Gastrocnemius medialis (tissue), 4 donors: ENCODE results near the gene AADACL3. TPM values are rescaled to one million over a fixed set of nuclear protein-coding genes. Genes with fewer than 3 reads are reported as not detected.

ENCODE experiments used
- ATAC-seq, 2 donors: fragments of 150-250 bp; one replicate each; pipeline ENCODE4 v1.9.1; 2016
- DNase-seq, 2 donors: peaks; one replicate each; pipeline ENCODE4 v3.0.0-alpha.2; 2019
- H3K27ac ChIP-seq, 4 donors: fragments of 200-600 bp; sonication (generic); 1 replicate in 1 of 4; 2 replicates in 3 of 4; pipeline ENCODE4 v1.5.1; 2016 to 2018; ENCODE audit warnings: mild to moderate bottlenecking in 2 of 4, moderate library complexity in 1 of 4
- H3K27me3 ChIP-seq, 3 donors: fragments of 200-600 bp; sonication (generic) in 2 of 3; 1 replicate in 1 of 3; 2 replicates in 2 of 3; pipeline versions ENCODE4 v1.5.1 to v1.6.0; 2016 to 2019; ENCODE audit warnings: mild to moderate bottlenecking in 1 of 3, moderate library complexity in 1 of 3
- H3K36me3 ChIP-seq, 2 donors: fragments of 200-600 bp; sonication (generic) in 1 of 2; one replicate each; pipeline ENCODE4 v1.5.1; 2017 to 2018
- H3K4me1 ChIP-seq, 2 donors: fragments of 200-600 bp; sonication (generic) in 1 of 2; one replicate each; pipeline ENCODE4 v1.5.1; 2016 to 2017; ENCODE audit warnings: mild to moderate bottlenecking in 2 of 2
- H3K4me3 ChIP-seq, 4 donors: fragments of 200-600 bp; sonication (generic) in 3 of 4; 1 replicate in 1 of 4; 2 replicates in 3 of 4; pipeline ENCODE4 v1.5.1; 2016 to 2019; ENCODE audit warnings: mild to moderate bottlenecking in 2 of 4
- H3K9me3 ChIP-seq, 3 donors: fragments of 200-600 bp; sonication (generic) in 2 of 3; 1 replicate in 1 of 3; 2 replicates in 2 of 3; pipeline ENCODE4 v1.5.1; 2016 to 2019
- POLR2A ChIP-seq, 2 donors: fragments of 450-650 bp; IDR thresholded peaks; one replicate each; pipeline ENCODE4 v1.6.1; 2017; ENCODE audit warnings: antibody characterized with exemption in 2 of 2, mild to moderate bottlenecking in 2 of 2, moderate library complexity in 2 of 2
- in situ Hi-C, 4 donors: fragments of 200-750 bp; cut with MboI; loops; one replicate each; pipeline versions ENCODE4 v1.15.0 to v1.8.0; 2017; ENCODE audit warnings: low sequenced_read_pairs in 4 of 4
- intact Hi-C: fragments of 100-400 bp; cut with DNase I; formaldehyde crosslinking; loops from one replicate; pipeline ENCODE4 v1.15.1; 2023; ENCODE audit warnings: low total_unique reads
- total RNA-seq, 4 donors: library from RNA; depleted of rRNA; stranded (reverse); fragments of >200 nt; gene quantifications; one replicate each; pipeline versions ENCODE4 v1.1.0 to v1.2.3, GENCODE V29; 2016
- TF ChIP-seq, protein P1 (sequence below), 5 experiments: fragments of 450-650 bp in 3 of 5; fragments of 200-600 bp in 2 of 5; sonication (generic) in 2 of 5; IDR thresholded peaks in 4 of 5; conservative IDR thresholded peaks in 1 of 5; 1 replicate in 4 of 5; 2 replicates in 1 of 5; pipeline ENCODE4 v1.5.1; 2016 to 2019; ENCODE audit warnings: antibody characterized with exemption in 5 of 5, mild to moderate bottlenecking in 3 of 5, moderate library complexity in 3 of 5

AADACL3 gene
- total RNA-seq, 4 donors from 2014 or later, result not detected

DNA sequence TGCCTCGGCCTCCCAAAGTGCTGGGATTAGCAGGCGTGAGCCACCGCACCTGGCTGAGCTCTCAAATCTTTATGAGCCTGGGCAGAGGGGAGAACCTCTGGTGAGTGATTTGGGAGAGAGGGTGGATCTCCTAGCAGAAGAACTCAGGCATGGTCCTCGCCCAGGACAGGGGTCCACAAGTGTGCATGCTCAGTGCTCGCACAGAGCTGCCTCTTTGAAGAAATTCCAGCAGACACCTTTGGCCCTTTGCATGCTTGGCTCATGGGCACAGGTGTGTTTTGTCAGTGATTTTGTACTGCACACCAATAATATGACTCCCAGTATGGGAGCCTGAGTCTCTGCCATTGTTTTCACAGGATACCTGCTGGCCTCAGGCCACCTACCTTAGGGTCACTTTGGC, 45.9 kb downstream of the AADACL3 start:
- no peak overlapping the region for H3K4me3 ChIP-seq
- H3K27me3 ChIP-seq, result peaks cover 0 to under 1% (median 0%) of the 10 kb centered on the region in 3 donors
- no peaks in the 10 kb centered on the region for H3K9me3 ChIP-seq
- H3K36me3 ChIP-seq, result no peaks in the 10 kb centered on the region
- intact Hi-C loops (no loop called here), in situ Hi-C loops (no loop called here)
- no peaks in the 10 kb centered on the region for H3K4me1 ChIP-seq
- no peak for ATAC-seq
- no peak overlapping the region for H3K27ac ChIP-seq
- no peak for DNase-seq
- no peak for TF ChIP-seq POLR2A (IDR thresholded peaks at IDR 0.05)
- TF ChIP-seq, protein P1, sequence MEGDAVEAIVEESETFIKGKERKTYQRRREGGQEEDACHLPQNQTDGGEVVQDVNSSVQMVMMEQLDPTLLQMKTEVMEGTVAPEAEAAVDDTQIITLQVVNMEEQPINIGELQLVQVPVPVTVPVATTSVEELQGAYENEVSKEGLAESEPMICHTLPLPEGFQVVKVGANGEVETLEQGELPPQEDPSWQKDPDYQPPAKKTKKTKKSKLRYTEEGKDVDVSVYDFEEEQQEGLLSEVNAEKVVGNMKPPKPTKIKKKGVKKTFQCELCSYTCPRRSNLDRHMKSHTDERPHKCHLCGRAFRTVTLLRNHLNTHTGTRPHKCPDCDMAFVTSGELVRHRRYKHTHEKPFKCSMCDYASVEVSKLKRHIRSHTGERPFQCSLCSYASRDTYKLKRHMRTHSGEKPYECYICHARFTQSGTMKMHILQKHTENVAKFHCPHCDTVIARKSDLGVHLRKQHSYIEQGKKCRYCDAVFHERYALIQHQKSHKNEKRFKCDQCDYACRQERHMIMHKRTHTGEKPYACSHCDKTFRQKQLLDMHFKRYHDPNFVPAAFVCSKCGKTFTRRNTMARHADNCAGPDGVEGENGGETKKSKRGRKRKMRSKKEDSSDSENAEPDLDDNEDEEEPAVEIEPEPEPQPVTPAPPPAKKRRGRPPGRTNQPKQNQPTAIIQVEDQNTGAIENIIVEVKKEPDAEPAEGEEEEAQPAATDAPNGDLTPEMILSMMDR (IDR thresholded peaks at IDR 0.05 in 4 of 5, conservative IDR thresholded peaks at IDR 0.05 in 1 of 5), result no peak

DNA sequence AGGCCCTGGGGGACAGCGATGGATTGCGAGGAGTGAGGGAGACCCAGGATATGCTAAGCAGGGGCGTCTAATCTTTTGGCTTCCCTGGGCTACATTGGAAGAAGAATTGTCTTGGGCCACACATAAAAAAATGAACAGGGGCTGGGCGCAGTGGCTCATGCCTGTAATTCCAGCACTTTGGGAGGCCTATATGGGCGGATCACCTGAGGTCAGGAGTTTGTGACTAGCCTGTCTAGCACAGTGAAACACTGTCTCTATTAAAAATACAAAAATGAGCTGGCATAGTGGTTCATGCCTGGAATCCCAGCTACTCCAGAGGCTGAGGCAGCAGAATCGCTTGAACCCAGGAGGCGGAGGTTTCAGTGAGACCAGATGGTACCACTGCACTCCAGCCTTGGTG, 46.9 kb downstream of the AADACL3 start:
- H3K4me3 ChIP-seq, result no peak overlapping the region
- H3K4me1 ChIP-seq, result no peaks in the 10 kb centered on the region
- ATAC-seq (no peak), DNase-seq (no peak)
- in situ Hi-C loops, result no loop called here
- TF ChIP-seq, protein P1 (IDR thresholded peaks at IDR 0.05 in 4 of 5, conservative IDR thresholded peaks at IDR 0.05 in 1 of 5), result no peak
- no peak for TF ChIP-seq POLR2A (IDR thresholded peaks at IDR 0.05)
- no peak overlapping the region for H3K27ac ChIP-seq
- no peaks in the 10 kb centered on the region for H3K9me3 ChIP-seq
- H3K36me3 ChIP-seq, result no peaks in the 10 kb centered on the region
- H3K27me3 ChIP-seq, result peaks cover 0 to 2% (median 0%) of the 10 kb centered on the region in 3 donors
- intact Hi-C loops, result no loop called here

DNA sequence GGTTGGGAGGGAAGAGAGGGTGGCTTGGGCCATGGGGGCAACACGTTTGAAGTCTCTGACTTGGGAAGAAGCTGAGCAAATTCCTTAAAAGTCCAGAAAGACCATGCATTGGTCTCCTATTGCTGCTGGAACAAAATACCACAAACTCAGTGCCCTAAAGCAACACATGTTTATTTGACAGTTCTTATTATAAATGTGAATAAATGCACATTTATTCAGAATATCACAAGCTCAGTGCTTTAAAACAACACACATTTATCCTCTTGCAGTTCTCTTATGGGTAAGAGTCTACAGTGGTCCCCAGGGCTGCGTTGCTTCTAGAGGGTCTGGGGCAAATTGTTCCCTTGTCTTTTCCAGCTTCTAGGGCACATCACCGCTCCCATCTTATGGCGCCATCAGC, 47.6 kb downstream of the AADACL3 start:
- in situ Hi-C loops, result no loop called here

DNA sequence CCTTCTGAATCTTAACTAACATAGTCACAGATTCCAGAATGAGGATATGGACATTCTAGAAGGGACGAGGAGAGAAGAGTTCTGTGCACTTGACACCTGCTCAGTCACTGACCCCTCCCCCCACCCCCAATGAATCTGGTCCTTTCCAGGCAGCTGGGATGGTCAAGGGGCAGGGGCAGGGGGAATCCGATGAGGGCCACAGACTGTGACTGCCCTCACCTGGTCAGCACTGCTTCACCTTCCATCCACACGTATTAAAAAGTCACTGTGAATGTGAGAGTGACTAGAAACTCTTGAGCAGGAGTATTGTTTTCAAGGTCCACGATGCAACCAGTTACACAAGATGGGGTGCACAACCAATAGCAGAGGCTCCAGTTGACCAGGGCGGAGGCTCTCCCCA, 48.1 kb downstream of the AADACL3 start:
- ATAC-seq (no peak), DNase-seq (no peak)
- no peaks in the 10 kb centered on the region for H3K4me1 ChIP-seq
- intact Hi-C loops, result no loop called here
- no peak overlapping the region for H3K27ac ChIP-seq
- H3K9me3 ChIP-seq, result no peaks in the 10 kb centered on the region
- no peak for TF ChIP-seq POLR2A (IDR thresholded peaks at IDR 0.05)
- TF ChIP-seq, protein P1 (IDR thresholded peaks at IDR 0.05 in 4 of 5, conservative IDR thresholded peaks at IDR 0.05 in 1 of 5), result no peak
- peaks cover 0 to 2% (median 0%) of the 10 kb centered on the region in 3 donors for H3K27me3 ChIP-seq
- no peaks in the 10 kb centered on the region for H3K36me3 ChIP-seq
- in situ Hi-C loops, result no loop called here
- H3K4me3 ChIP-seq, result no peak overlapping the region

More for the DNA sequence above, 47.6 kb downstream of the AADACL3 start:
- no peaks in the 10 kb centered on the region for H3K36me3 ChIP-seq
- no peak overlapping the region for H3K4me3 ChIP-seq
- TF ChIP-seq, protein P1 (IDR thresholded peaks at IDR 0.05 in 4 of 5, conservative IDR thresholded peaks at IDR 0.05 in 1 of 5), result no peak
- TF ChIP-seq POLR2A (IDR thresholded peaks at IDR 0.05), result no peak
- ATAC-seq (no peak), DNase-seq (no peak)
- peaks cover 0 to 2% (median 0%) of the 10 kb centered on the region in 3 donors for H3K27me3 ChIP-seq
- H3K9me3 ChIP-seq, result no peaks in the 10 kb centered on the region
- intact Hi-C loops, result no loop called here
- no peak overlapping the region for H3K27ac ChIP-seq
- H3K4me1 ChIP-seq, result no peaks in the 10 kb centered on the region

DNA sequence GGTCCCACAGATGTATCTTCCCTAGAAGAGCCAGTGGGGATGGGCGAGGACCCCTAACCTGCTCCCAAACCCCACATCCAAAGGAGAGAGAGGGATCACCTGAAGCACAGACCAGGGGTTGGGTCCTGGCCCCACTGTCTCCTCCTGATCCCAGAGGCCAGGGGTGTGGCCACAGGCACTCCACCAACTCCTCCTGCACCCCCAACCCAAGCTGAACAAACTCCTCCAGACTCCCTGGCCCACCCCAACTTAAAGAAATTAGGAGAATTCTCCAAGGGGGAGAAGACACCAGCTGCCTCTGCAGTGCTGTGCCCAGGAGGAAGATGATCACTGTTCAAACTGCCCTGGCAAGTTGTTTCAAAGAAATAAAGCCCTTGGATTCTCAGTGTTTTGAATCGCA, 53.1 kb downstream of the AADACL3 start:
- ATAC-seq (no peak), DNase-seq (no peak)
- H3K4me1 ChIP-seq, result no peaks in the 10 kb centered on the region
- intact Hi-C loops, result no loop called here
- in situ Hi-C loops, result no loop called here
- H3K27me3 ChIP-seq, result peaks cover 0 to 2% (median 0%) of the 10 kb centered on the region in 3 donors
- TF ChIP-seq, protein P1 (IDR thresholded peaks at IDR 0.05 in 4 of 5, conservative IDR thresholded peaks at IDR 0.05 in 1 of 5), result no peak
- TF ChIP-seq POLR2A (IDR thresholded peaks at IDR 0.05), result no peak
- no peak overlapping the region for H3K4me3 ChIP-seq
- H3K36me3 ChIP-seq, result no peaks in the 10 kb centered on the region
- H3K9me3 ChIP-seq, result no peaks in the 10 kb centered on the region
- no peak overlapping the region for H3K27ac ChIP-seq
